Hepatic stellate cell (primary cell): ENCODE data around the gene FAT1.
A peak's percentile ranks its signal among the peaks of the same experiment; 100 is the strongest.

ENCODE experiments used
- DNase-seq: peaks from one replicate; pipeline ENCODE4 v3.0.0; 2011; ENCODE audit warnings: low spot score

FAT1 gene

GRCh38 chr4:186658657-186659056 is 65.0 kb downstream of the FAT1 start:
- DNase-seq: no peak

DNA sequence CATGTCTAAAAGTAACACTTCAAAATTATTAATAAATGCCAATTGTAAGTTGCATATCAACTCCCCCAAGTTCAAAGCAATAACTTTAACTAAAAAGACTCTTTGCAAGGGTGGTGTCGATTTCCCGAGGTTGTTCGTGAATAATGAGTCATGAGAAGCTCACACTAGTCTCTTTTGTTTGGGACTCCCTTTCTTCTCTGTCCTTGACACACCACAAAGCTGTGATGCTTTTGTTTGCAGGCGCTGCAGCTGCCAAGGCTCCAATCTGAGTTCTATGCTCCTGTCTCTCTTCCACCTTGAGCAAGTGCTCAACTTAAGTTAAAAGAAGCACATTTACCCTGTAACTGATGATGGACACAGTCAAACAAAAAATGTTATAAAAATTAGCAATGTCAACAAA is 65.9 kb downstream of the FAT1 start:
- no peak for DNase-seq

- no peak for DNase-seq
Measured at GRCh38 chr4:186653969-186654368, 69.7 kb downstream of the FAT1 start.

DNA sequence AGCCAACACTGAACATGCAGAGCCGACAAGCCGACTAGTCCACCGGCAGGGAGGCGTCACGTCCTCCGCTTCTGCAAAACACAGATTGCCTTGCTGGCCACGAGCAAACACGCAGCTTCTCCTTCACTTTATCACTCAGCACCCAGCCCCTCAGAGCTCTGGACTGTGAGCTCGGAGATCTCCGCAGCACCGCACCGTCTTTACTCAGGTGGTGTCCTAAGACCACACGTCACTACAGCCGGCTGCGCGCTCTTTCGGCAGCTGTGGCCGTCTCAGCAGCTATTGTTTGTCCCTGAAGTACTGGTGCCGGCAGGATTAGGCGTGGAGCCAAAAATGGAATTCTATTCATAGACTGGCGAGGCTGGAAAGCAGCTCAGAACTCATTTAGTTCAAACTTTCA is 72.0 kb downstream of the FAT1 start:
- peak; percentile 19 for DNase-seq

- no peak for DNase-seq
Measured at GRCh38 chr4:186651181-186651603, 72.5 kb downstream of the FAT1 start.

GRCh38 chr4:186650401-186651180 is 73.1 kb downstream of the FAT1 start:
- no peak for DNase-seq

GRCh38 chr4:186647821-186648220 is 75.8 kb downstream of the FAT1 start:
- DNase-seq: no peak

- DNase-seq: no peak
Measured at GRCh38 chr4:186644737-186645261, 78.9 kb downstream of the FAT1 start.

DNA sequence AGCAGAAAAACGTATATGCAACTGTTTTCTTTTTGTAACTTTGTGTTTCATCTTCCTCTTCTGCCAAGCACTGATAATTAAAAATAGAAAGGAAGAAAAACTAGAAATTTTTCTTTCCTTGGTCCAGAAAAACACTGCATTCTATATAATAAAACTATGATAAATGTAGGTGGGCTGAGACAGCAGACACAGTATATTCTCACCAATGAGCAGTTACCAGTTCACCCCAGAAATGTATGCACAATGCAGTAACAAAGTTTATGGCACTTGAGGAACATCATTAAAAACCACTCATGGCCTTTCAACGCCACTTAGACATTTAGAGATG is 79.4 kb downstream of the FAT1 start:
- DNase-seq: no peak

DNA sequence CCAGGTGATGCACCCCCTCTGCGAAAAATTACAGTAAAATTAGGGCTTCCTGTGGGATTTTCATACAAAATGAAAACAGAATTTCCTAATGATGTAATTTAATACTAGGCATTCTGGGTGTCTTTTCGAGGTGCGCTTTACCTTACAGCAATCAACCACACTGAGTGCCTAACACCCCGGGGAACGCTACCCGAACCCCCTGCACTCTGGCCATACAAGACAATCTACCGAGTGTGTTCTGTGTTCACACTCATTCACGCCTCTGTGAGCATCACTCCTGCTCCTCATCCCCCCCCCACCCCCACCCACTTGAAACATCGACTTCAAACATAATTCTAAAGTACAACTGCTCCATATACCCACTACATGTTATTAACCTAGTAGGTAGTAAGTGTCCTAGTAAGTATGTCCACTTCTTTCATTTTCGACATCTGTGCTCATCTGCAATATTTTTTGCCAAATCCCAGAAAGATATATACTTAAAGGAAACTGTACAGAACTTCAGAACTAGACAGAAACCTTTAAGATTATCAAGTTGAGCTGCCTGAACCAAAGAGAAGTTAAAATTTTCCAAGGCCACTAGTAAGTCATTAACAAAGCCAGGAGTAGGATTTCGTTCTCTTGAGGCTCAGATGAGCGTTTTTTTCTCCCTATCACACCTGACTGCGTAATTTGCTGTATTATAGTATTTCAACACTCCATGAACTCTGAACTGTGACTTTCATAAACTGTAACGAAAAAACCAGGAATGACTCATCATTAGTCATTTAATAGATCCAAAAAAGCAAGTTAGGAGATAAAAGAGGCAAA is 80.0 kb downstream of the FAT1 start:
- DNase-seq: peak; percentile 42

GRCh38 chr4:186642998-186643397 is 80.7 kb downstream of the FAT1 start:
- DNase-seq: no peak

GRCh38 chr4:186642530-186642929 is 81.1 kb downstream of the FAT1 start:
- DNase-seq: no peak

GRCh38 chr4:186634591-186635128 is 89.0 kb downstream of the FAT1 start:
- DNase-seq: no peak

DNA sequence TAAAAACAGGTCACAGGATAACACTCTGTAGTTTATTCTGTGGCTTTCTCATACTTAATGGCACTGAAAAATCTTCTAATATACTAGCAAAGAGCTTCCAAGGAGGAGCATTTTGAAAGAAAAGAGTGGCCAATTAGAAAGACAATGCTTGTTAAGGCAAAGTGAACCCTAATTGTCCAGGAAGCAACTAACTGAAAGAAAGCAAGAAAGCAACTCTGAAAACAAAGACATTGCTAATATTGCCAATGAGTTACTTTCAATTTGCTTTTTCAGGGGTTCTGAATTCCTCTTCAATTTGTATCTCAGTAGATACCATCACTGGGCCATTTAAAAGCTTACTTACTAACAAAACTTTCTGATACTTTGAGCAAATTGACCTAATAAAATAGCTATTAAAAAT is 89.8 kb downstream of the FAT1 start:
- DNase-seq: no peak

- no peak for DNase-seq
Measured at GRCh38 chr4:186630128-186630527, 93.5 kb downstream of the FAT1 start.

DNA sequence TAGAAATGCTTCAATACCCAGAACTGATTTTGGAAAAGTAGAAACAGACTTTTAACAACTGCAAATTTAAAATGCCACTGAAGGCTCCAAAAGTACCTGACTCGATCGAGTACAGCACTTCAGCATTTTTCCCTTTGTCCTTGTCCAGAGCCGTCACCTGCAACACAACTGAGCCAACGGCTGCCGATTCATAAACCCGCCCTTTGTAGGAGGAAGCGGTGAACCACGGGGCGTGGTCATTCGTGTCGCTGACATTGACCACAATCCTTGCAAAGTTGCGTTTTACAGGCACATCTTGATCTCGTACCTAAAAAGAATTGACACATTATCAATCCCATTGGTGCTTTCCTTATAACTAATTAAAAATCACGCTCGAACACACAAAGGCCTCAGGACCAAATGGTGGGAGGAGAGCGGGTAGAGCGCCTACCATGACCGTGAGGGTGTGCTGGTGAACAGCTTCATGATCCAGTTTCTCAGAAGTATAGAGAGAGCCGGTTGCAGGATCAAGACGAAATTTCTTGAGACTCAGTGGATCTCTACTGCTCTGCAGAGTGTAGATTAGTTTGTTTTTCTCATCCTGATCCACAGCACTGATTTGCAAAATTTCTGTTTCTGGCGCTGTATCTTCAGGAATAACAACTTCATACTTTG is 95.5 kb downstream of the FAT1 start:
- no peak for DNase-seq

DNA sequence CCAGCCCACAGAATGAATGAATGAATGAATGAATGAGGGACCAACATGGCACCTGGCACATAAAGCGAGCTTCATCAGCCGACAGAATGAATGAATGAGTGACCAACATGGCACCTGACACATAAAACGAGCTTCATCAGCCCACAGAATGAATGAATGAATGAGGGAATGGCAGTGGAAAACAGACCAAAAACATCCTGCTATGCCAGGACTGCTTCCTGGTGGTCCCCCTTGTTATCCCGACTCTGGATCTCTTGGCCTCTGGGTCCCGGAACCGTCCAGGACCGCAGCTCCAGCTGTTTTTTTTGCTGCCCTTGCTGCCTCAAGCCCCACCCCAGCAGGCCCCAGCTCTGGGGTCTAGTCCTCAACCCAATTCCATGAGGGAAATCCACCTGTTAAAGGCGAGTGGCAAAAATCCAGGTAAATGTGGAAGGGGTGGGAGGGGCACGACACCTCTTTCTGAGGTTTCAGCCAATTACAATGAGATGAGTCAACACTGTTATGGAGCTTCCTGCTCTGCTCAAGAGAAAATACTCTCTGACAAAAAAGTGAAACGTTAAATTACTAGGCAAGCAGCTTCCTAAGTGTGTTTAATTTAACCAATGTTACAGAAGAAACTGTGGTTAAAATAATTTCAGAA is 96.3 kb downstream of the FAT1 start:
- DNase-seq: no peak

DNA sequence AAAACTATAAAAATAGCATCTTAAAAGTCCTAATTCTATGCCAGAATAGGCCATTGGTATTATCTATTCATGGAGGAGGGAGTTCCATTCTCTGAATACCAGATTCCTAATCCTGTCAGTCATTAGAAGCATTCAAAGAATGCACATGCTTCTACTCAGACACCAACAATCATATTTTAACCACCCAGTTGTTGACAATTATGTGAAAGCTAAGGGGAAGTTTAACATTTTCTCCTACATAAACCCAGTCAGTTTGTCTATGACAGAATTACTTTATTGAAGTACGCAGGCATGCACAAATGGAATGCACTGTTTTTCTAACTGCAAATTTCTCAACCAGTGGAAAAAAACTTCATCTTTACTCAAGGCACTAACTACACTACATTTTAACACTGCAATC is 98.7 kb downstream of the FAT1 start:
- DNase-seq: peak; percentile 61

- DNase-seq: no peak
Measured at GRCh38 chr4:186623546-186623945, 100.1 kb downstream of the FAT1 start.

DNA sequence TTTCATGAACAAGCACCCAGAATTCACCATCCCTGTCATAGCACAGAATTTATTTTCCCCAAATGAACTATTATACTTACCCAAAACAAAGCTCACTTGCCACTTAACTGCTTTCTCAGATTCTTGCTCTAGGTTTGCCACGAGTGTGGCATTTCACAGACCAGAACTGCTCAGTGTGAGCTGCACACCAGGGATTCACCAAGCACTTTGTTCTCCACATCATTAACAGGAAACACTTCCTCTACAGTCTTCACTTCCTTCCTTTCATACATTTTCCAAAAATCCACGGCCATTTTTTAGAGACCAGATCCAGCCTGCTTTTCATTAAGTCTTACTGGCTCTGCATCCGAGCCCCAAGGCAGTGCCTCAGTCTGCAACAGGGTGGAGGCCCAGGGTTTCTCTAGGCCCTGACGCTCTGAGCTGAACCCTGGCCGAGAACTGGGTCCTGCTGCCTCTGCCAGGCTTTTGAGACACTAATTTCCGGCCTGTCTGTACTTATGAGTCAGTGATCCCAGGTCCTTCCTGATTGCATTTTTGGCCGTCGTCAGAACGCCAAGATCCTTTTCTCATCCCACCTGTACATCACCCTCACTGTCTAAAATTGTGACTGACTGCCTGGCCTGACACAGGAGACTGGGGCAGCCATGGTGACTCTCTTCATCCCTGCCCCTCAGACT is 100.7 kb downstream of the FAT1 start:
- peak; percentile 38 for DNase-seq

GRCh38 chr4:186621959-186622553 is 101.6 kb downstream of the FAT1 start:
- peak; percentile 86 for DNase-seq
